Measurements from ENCODE around the gene RIPOR3.

- TF ChIP-seq POLR2A (IDR thresholded peaks at IDR 0.05; ENCODE audit: low read length) = no peak
- TF ChIP-seq GATA1 (IDR thresholded peaks at IDR 0.05; ENCODE audit: low read depth, low read length) = no peak
These were observed 118.2 kb downstream of the RIPOR3 start for GRCh38 chr20:50572938-50573777.
